Measurements from ENCODE around the gene SRCIN1. TPM values are rescaled to one million over a fixed set of nuclear protein-coding genes. Genes with fewer than 3 reads are reported as not detected.

The SRCIN1 gene
- total RNA-seq, 1 donor from 2014 or later: 0.20 TPM

DNA sequence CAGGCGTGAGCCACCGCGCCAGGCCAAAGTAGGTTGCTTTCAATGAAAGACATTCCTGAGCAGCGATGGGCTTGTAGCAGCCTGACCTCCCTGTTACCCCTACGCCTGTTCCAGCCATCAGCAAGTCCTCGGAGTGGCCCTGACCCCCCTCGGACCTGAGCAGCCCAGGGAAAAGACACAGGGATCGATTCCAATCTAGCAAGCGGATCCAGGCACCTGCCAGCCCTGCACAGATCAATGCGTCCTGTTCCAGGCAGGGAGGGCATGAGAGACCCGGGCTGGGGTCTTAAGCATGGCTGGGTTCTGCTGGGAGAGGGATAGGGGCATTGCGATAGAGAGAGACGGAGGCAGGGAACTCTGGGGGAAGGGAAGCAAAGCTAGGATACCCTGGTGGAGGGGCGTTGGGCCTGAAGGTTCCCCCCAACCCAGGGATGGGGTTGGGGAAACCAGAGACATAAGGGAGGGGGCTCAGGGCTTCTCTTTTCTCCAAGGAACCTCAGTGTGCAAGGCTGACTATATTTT, 21.9 kb downstream of the SRCIN1 start:
- no peak for DNase-seq (ENCODE audit: low read depth, low spot score)

- DNase-seq (ENCODE audit: low read depth, low spot score): no peak
Observed at GRCh38 chr17:38583176-38583575, 22.6 kb downstream of the SRCIN1 start.

GRCh38 chr17:38582069-38582468, 23.7 kb downstream of the SRCIN1 start:
- DNase-seq (ENCODE audit: low read depth, low spot score): no peak

- no peak for DNase-seq (ENCODE audit: low read depth, low spot score)
Observed at GRCh38 chr17:38579934-38580333, 25.8 kb downstream of the SRCIN1 start.

GRCh38 chr17:38579083-38579480, 26.7 kb downstream of the SRCIN1 start:
- DNase-seq (ENCODE audit: low read depth, low spot score): no peak

DNA sequence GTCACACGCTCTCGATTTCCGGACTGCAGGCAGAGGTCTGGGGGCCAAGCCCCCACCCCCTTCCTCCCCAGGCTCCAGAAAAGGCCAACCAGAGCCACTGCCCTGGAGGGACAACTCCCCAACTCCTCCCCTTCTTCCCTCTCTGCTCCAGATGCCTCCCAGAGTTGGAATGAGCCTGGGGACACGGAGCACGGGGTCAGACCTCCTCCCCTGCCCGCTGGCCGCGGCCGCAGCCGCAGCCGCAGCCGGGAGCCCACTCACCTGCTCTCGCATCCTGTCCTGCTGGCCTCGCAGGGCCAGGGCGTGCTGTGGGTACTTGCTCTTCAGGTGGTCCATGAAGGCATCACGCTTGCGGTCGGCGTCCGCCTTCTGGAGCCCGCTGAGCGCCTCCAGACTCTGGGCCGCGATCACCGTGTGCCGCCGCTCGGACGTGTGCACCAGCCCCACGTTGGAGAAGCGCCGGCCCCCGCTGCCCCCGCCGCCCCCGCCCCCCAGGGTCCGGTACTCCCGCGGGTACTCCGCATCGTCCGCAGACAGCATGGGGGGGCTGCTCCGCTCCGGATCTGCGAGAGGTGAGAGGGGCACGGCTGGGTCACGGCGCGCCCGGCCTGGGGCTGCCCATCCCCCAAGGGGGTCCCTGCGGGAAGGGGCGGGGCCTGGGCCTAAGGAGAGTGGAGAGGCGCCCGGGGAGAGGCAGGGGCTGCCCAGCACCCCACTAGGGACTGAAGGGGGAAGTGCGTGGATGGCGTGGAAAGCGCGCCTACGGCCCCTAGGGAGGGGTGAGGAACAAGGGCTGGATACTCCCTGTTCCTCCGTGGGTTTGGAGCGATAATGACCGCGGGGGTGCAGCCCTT, 27.3 kb downstream of the SRCIN1 start:
- no peak for DNase-seq (ENCODE audit: low read depth, low spot score)

- DNase-seq (ENCODE audit: low read depth, low spot score): no peak
Observed at GRCh38 chr17:38577645-38578173, 28.0 kb downstream of the SRCIN1 start.

DNA sequence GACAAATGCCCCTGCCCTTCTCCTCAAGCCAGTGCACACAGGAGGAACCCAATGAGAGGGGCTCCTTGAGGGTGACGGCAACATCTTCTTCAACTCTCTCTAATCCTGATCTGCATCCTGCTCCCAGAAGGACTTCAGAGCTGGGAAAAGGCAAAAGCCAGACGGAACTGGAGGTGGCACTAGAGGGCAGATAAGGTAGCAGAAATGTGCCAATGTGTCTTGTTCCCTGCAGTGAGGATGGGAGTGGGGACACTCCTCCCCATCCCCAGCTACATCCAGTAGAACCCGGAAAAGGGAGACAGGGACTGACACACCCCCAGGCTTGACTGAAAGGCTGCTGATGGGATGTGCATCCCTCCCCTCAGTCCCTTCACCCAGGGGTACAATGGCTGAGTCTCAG, 28.5 kb downstream of the SRCIN1 start:
- DNase-seq (ENCODE audit: low read depth, low spot score): no peak

GRCh38 chr17:38575781-38576180, 30.0 kb downstream of the SRCIN1 start:
- DNase-seq (ENCODE audit: low read depth, low spot score): no peak

- no peak for DNase-seq (ENCODE audit: low read depth, low spot score)
Observed at GRCh38 chr17:38574712-38575111, 31.0 kb downstream of the SRCIN1 start.

GRCh38 chr17:38572669-38573365, 32.9 kb downstream of the SRCIN1 start:
- no peak for DNase-seq (ENCODE audit: low read depth, low spot score)

DNA sequence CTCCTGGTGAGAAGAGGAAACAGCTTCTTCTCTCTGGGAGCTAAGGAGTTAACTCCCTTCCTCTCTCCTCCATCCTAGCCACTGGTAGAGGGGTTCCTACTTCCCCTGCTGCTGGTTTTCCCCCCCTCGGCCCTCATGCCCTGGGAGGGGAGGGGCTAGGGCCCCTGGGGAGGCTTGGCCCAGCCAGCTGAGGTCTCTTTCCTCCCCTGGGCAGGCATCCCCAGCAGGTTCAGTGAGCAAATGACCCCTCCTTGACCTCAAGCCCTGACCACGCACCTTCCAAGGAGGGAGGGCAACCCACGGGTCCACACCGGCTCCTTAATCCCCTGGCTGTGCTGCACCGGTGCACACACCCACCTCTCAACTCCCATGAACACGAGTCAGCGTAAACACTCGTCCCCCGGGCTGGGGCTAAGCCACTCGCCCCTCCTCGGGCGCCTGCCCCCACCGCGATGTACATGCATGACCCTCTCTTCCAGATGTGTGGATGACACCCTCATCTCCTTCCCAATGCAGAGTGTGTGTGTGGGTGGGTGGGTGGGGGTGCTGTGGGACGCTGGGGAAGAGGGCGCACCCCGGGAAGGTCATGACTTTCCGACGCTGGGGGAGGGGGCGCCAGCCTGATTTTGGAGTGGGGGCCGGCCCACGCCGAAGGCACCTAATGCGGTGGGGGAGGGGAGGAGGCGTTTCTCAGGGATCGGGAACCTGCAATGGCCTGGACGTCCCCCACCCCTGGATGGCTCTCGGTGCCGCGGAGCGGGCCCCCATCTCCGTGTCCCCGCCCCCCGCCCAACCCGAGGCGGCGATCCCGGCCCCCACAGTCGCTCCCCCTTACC, 33.7 kb downstream of the SRCIN1 start:
- DNase-seq (ENCODE audit: low read depth, low spot score): no peak

GRCh38 chr17:38569701-38570512, 35.8 kb downstream of the SRCIN1 start:
- no peak for DNase-seq (ENCODE audit: low read depth, low spot score)

- DNase-seq (ENCODE audit: low read depth, low spot score): no peak
Observed at GRCh38 chr17:38568845-38569510, 36.8 kb downstream of the SRCIN1 start.

DNA sequence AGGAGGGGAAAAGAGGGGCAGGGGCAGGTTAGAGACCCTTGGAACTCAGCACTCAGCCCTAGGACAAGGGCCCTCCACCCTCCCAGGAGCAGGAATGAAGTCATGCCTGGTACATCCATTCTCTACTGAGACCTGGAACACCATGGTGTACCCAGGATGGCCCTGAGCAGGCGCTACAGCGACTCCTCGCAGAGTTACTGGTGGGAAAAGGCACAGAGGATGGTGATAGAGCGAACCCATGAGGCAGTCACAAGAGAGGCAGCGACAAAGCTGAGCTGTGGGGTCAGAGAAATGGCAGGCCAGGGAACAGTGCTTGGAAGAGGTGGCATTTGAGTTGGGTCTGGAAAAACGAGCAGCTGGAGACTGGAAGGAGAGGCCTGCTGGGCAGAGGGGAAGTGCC, 37.5 kb downstream of the SRCIN1 start:
- no peak for DNase-seq (ENCODE audit: low read depth, low spot score)

DNA sequence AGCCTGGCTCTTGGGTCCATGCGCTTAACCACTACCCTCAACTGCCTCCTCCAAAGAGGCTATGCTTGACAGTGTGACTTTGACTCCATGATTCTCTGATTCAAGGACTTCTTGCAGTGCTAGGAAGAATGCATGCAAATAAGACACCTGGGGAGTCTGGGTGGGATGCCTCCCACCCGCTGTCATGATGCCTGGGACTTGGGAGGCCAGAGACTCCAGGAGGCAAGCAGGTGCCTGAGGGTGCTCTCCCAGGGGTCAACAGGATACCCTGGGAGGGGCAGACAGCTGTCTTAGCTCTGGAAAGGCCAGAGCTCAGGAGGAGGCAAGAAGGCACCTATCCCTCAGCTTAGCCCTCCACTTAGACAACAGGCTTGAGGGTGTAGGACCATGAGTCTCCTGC, 38.4 kb downstream of the SRCIN1 start:
- DNase-seq (ENCODE audit: low read depth, low spot score): no peak

GRCh38 chr17:38566666-38567031, 39.1 kb downstream of the SRCIN1 start:
- no peak for DNase-seq (ENCODE audit: low read depth, low spot score)

GRCh38 chr17:38565853-38566665, 39.7 kb downstream of the SRCIN1 start:
- no peak for DNase-seq (ENCODE audit: low read depth, low spot score)

DNA sequence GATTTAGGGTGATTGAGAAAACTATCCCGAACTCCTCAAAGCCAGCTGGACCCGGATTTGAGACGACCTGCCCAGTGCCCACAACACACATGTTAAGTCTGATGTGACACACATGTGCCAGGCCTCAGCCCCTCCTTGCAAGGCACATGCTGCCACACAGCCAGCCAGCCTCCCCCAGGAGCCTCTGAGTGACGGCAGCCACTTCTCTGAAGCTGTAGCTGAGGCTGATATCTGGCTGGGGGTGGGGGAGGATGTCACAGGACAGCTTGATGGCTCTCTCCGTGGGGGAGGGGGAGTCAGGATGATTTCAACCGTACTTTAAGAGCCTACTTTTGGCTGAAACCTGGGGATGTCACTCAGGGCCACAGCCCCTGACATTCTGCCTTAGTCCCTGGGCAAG, 40.9 kb downstream of the SRCIN1 start:
- no peak for DNase-seq (ENCODE audit: low read depth, low spot score)
